Activated T-cell treated with anti-CD3 and anti-CD28 coated beads, Interleukin-2, amount 50 U/mL, for 24 hours (primary cell): ENCODE measurements around the gene PHLDA2.

ENCODE experiments used
- DNase-seq: peaks from one replicate; pipeline ENCODE4 v3.0.0-alpha.2; 2020
- H3K27ac Mint-ChIP-seq: 2 replicates; pipeline ENCODE4 v1.8.0; 2020; ENCODE audit warnings: mild to moderate bottlenecking, mixed read lengths
- H3K27me3 Mint-ChIP-seq: 2 replicates; pipeline ENCODE4 v1.8.0; 2020; ENCODE audit warnings: mixed read lengths
- H3K36me3 Mint-ChIP-seq: 2 replicates; pipeline ENCODE4 v1.8.0; 2020; ENCODE audit warnings: low read depth, mixed read lengths
- H3K4me1 Mint-ChIP-seq: 2 replicates; pipeline ENCODE4 v1.8.0; 2020; ENCODE audit warnings: low read depth, mixed read lengths
- H3K4me3 Mint-ChIP-seq: 2 replicates; pipeline ENCODE4 v1.8.0; 2020; ENCODE audit warnings: mild to moderate bottlenecking, moderate library complexity, mixed read lengths
- H3K9me3 Mint-ChIP-seq: 2 replicates; pipeline ENCODE4 v1.8.0; 2020; ENCODE audit warnings: mixed read lengths

PHLDA2 gene

GRCh38 chr11:2927851-2928604 lies 1.2 kb downstream of the PHLDA2 start:
- Mint-ChIP-seq H3K27me3 (peaks cover 30% of the 10 kb centered on the region), H3K9me3 (no peaks in the 10 kb centered on the region), H3K4me3 (peak overlapping the region; percentile 79), H3K27ac (peak overlapping the region; percentile 37), H3K4me1 (peaks cover 26% of the 10 kb centered on the region), H3K36me3 (no peaks in the 10 kb centered on the region)
- DNase-seq, result no peak

- H3K27ac Mint-ChIP-seq, result no peak overlapping the region
- peaks cover 30% of the 10 kb centered on the region for H3K27me3 Mint-ChIP-seq
- H3K9me3 Mint-ChIP-seq, result no peaks in the 10 kb centered on the region
- peaks cover 20% of the 10 kb centered on the region for H3K4me1 Mint-ChIP-seq
- H3K4me3 Mint-ChIP-seq, result peak overlapping the region; percentile 79
- no peaks in the 10 kb centered on the region for H3K36me3 Mint-ChIP-seq
- no peak for DNase-seq
These were observed 2.0 kb downstream of the PHLDA2 start for GRCh38 chr11:2927121-2927800.

GRCh38 chr11:2926611-2927051 lies 2.6 kb downstream of the PHLDA2 start:
- peaks cover 30% of the 10 kb centered on the region for H3K27me3 Mint-ChIP-seq

GRCh38 chr11:2924821-2925675 lies 4.2 kb downstream of the PHLDA2 start:
- no peak for DNase-seq
- no peaks in the 10 kb centered on the region for H3K36me3 Mint-ChIP-seq
- H3K4me3 Mint-ChIP-seq, result no peak overlapping the region
- H3K27ac Mint-ChIP-seq, result no peak overlapping the region
- H3K9me3 Mint-ChIP-seq, result no peaks in the 10 kb centered on the region
- peaks cover 16% of the 10 kb centered on the region for H3K4me1 Mint-ChIP-seq
- peaks cover 30% of the 10 kb centered on the region for H3K27me3 Mint-ChIP-seq

More at GRCh38 chr11:2926611-2927051, 2.6 kb downstream of the PHLDA2 start:
- no peak for DNase-seq
- no peak overlapping the region for H3K27ac Mint-ChIP-seq
- no peaks in the 10 kb centered on the region for H3K9me3 Mint-ChIP-seq
- H3K36me3 Mint-ChIP-seq, result no peaks in the 10 kb centered on the region
- peaks cover 20% of the 10 kb centered on the region for H3K4me1 Mint-ChIP-seq
- no peak overlapping the region for H3K4me3 Mint-ChIP-seq

- Mint-ChIP-seq H3K36me3 (no peaks in the 10 kb centered on the region), H3K4me1 (peaks cover 13% of the 10 kb centered on the region), H3K9me3 (no peaks in the 10 kb centered on the region), H3K27ac (no peak overlapping the region), H3K4me3 (no peak overlapping the region), H3K27me3 (peaks cover 27% of the 10 kb centered on the region)
- DNase-seq, result no peak
These were observed 4.8 kb downstream of the PHLDA2 start for GRCh38 chr11:2924381-2924780.

- peaks cover 9% of the 10 kb centered on the region for H3K4me1 Mint-ChIP-seq
- no peaks in the 10 kb centered on the region for H3K9me3 Mint-ChIP-seq
- H3K36me3 Mint-ChIP-seq, result no peaks in the 10 kb centered on the region
- no peak overlapping the region for H3K4me3 Mint-ChIP-seq
- H3K27me3 Mint-ChIP-seq, result peaks cover 23% of the 10 kb centered on the region
- H3K27ac Mint-ChIP-seq, result no peak overlapping the region
- DNase-seq, result no peak
These were observed 5.5 kb downstream of the PHLDA2 start for GRCh38 chr11:2923446-2924375.

GRCh38 chr11:2922655-2923054 lies 6.6 kb downstream of the PHLDA2 start:
- Mint-ChIP-seq H3K27ac (no peak overlapping the region), H3K4me3 (no peak overlapping the region), H3K36me3 (no peaks in the 10 kb centered on the region), H3K4me1 (peaks cover 2% of the 10 kb centered on the region), H3K9me3 (no peaks in the 10 kb centered on the region), H3K27me3 (peaks cover 15% of the 10 kb centered on the region)
- DNase-seq, result no peak

GRCh38 chr11:2921742-2922493 lies 7.3 kb downstream of the PHLDA2 start:
- no peak for DNase-seq
- Mint-ChIP-seq H3K9me3 (no peaks in the 10 kb centered on the region), H3K4me1 (no peaks in the 10 kb centered on the region)

GRCh38 chr11:2921261-2921660 lies 8.0 kb downstream of the PHLDA2 start:
- H3K4me3 Mint-ChIP-seq, result no peak overlapping the region
- no peaks in the 10 kb centered on the region for H3K36me3 Mint-ChIP-seq
- no peaks in the 10 kb centered on the region for H3K4me1 Mint-ChIP-seq
- DNase-seq, result no peak
- H3K27me3 Mint-ChIP-seq, result peaks cover under 1% of the 10 kb centered on the region
- H3K27ac Mint-ChIP-seq, result no peak overlapping the region
- H3K9me3 Mint-ChIP-seq, result no peaks in the 10 kb centered on the region

More at GRCh38 chr11:2921742-2922493, 7.3 kb downstream of the PHLDA2 start:
- no peaks in the 10 kb centered on the region for H3K36me3 Mint-ChIP-seq
- no peak overlapping the region for H3K27ac Mint-ChIP-seq
- H3K4me3 Mint-ChIP-seq, result no peak overlapping the region
- H3K27me3 Mint-ChIP-seq, result peaks cover 7% of the 10 kb centered on the region

- Mint-ChIP-seq H3K27me3 (no peaks in the 10 kb centered on the region), H3K9me3 (no peaks in the 10 kb centered on the region), H3K27ac (no peak overlapping the region), H3K36me3 (no peaks in the 10 kb centered on the region), H3K4me1 (no peaks in the 10 kb centered on the region), H3K4me3 (no peak overlapping the region)
- DNase-seq, result no peak
These were observed 8.9 kb downstream of the PHLDA2 start for GRCh38 chr11:2920343-2920742.

GRCh38 chr11:2919837-2920236 lies 9.4 kb downstream of the PHLDA2 start:
- no peak overlapping the region for H3K27ac Mint-ChIP-seq
- H3K9me3 Mint-ChIP-seq, result no peaks in the 10 kb centered on the region
- no peaks in the 10 kb centered on the region for H3K4me1 Mint-ChIP-seq
- H3K4me3 Mint-ChIP-seq, result no peak overlapping the region
- H3K27me3 Mint-ChIP-seq, result no peaks in the 10 kb centered on the region
- no peak for DNase-seq
- H3K36me3 Mint-ChIP-seq, result no peaks in the 10 kb centered on the region

GRCh38 chr11:2919188-2919587 lies 10.0 kb downstream of the PHLDA2 start:
- DNase-seq, result no peak
- no peak overlapping the region for H3K27ac Mint-ChIP-seq
- no peaks in the 10 kb centered on the region for H3K36me3 Mint-ChIP-seq
- H3K4me1 Mint-ChIP-seq, result peaks cover under 1% of the 10 kb centered on the region
- no peaks in the 10 kb centered on the region for H3K9me3 Mint-ChIP-seq
- no peak overlapping the region for H3K4me3 Mint-ChIP-seq
- no peaks in the 10 kb centered on the region for H3K27me3 Mint-ChIP-seq

GRCh38 chr11:2917842-2918490 lies 11.3 kb downstream of the PHLDA2 start:
- H3K4me1 Mint-ChIP-seq, result peaks cover 13% of the 10 kb centered on the region
- no peaks in the 10 kb centered on the region for H3K27me3 Mint-ChIP-seq
- no peaks in the 10 kb centered on the region for H3K36me3 Mint-ChIP-seq
- no peak overlapping the region for H3K27ac Mint-ChIP-seq
- no peak for DNase-seq
- H3K9me3 Mint-ChIP-seq, result no peaks in the 10 kb centered on the region
- H3K4me3 Mint-ChIP-seq, result no peak overlapping the region
